ENCODE measurements around the gene TASP1. TPM values are rescaled to one million over a fixed set of nuclear protein-coding genes. Genes with fewer than 3 reads are reported as not detected.

TASP1 gene
- total and polyA plus RNA-seq, 2 donors (not counting 3 experiments of a cell fraction or from before 2014, with no cell fraction given): 3.5 to 8.9 TPM

DNA sequence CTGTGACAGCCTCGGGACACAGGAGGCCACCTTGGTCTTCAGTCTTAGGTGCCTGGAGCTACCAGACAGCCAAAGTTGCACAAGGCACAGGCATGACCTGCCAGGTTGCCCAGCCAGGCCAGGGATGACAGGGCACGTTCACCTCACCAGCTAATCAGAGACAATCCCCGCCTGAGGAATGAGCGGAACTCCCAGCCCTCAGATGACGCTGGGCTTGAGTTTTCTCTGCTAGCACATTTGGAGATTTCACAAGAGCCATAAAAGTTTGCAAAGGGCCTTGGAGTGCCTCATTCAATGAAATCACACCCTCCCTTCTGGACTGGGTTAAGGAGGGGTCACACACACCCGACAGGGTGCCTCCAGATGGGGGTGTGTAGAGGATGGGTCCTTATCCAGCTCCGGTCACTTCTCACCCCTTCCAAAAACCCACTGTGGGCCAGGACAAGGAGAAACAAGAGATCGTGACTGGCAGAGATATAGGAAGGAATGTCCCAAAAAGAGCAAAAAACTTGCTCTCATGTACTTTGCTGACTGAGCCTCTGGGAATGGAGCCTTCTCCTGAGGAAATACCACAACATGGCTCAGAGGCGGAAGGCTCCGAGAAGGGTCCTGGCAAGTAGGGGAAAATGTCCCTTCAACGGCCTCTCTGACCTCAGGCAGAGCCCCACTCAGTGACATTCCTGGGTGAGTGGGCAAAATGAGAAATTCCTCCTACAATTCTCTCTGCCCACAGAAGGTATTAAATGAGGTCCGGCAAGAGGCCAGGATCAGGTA lies 296.1 kb downstream of the TASP1 start:
- POLR2A ChIA-PET: no interaction called here
- no peak overlapping the region for H3K4me3 ChIP-seq (replicated peaks in 1 of 3; ENCODE audit: insufficient read depth in 1 of 3, low read depth in 1 of 3, low read length in 3 of 3)

GRCh38 chr20:13341737-13342393 lies 296.9 kb downstream of the TASP1 start:
- FAIRE-seq (no peak), DNase-seq (ENCODE audit: low read depth, low spot score) (no peak)
- Histone ChIP-seq H3K27ac (ENCODE audit: insufficient read depth, low read depth, low read length) (no peak overlapping the region), H3K9me3 (replicated peaks; ENCODE audit: control insufficient read depth, insufficient read depth, low read length) (no peaks in the 10 kb centered on the region), H3K9me1 (replicated peaks; ENCODE audit: control insufficient read depth, extremely low read depth, insufficient read depth, low read length) (no peaks in the 10 kb centered on the region), H3K4me2 (ENCODE audit: insufficient read depth, low read length) (no peak overlapping the region), H3K9ac (replicated peaks; ENCODE audit: extremely low read depth, insufficient read depth, low read length) (no peak overlapping the region), H3K79me2 (ENCODE audit: control insufficient read depth, insufficient read depth, low read length) (no peaks in the 10 kb centered on the region), H4K20me1 (replicated peaks; ENCODE audit: control insufficient read depth, extremely low read depth, insufficient read depth, low read length) (no peaks in the 10 kb centered on the region), H3K4me1 (ENCODE audit: control insufficient read depth, extremely low read depth, insufficient read depth, low read length) (no peaks in the 10 kb centered on the region), H3K4me3 (replicated peaks in 1 of 3; ENCODE audit: insufficient read depth in 1 of 3, low read depth in 1 of 3, low read length in 3 of 3) (no peak overlapping the region), H2AFZ (ENCODE audit: low read depth, low read length) (no peak overlapping the region), H3K36me3 (ENCODE audit: control insufficient read depth in 2 of 2, extremely low read depth in 1 of 2, insufficient read depth in 2 of 2, low read length in 2 of 2) (no peaks in the 10 kb centered on the region), H3K27me3 (ENCODE audit: control insufficient read depth in 2 of 2, insufficient read depth in 2 of 2, low read length in 2 of 2) (peaks cover 0 to 4% of the 10 kb centered on the region in 2 experiments)
- TF ChIP-seq JUN (IDR thresholded peaks at IDR 0.05; ENCODE audit: borderline replicate concordance, insufficient read depth, insufficient read length, low read depth) (no peak), POLR2AphosphoS5 (IDR thresholded peaks at IDR 0.05; ENCODE audit: insufficient read depth, low read depth, low read length) (no peak), GATA2 (IDR thresholded peaks at IDR 0.05; ENCODE audit: insufficient read depth, insufficient read length, low read depth, low read length) (no peak), MAX (IDR thresholded peaks at IDR 0.05; ENCODE audit: insufficient read depth, insufficient read length) (no peak), POLR2A (IDR thresholded peaks at IDR 0.05; ENCODE audit: low read depth, low read length) (no peak), CTCF (IDR thresholded peaks at IDR 0.05; ENCODE audit: extremely low read depth in 1 of 2, insufficient read depth in 1 of 2, low read depth in 1 of 2, low read length in 2 of 2) (no peak), MYC (IDR thresholded peaks at IDR 0.05; ENCODE audit: low read depth, low read length) (no peak), FOS (IDR thresholded peaks at IDR 0.05; ENCODE audit: borderline replicate concordance, insufficient read depth, low read length) (no peak), EZH2 (IDR thresholded peaks at IDR 0.05; ENCODE audit: borderline replicate concordance, low read depth, low read length, severe bottlenecking) (no peak)
- dilution Hi-C loops (cut with MboI; ENCODE audit: extremely low pct_ligation_motif_present, low sequenced_read_pairs) (no loop called here), intact Hi-C loops (cut with micrococcal nuclease) (no loop called here)
- no TSS peak for BruUV-seq (replicated peaks)
- CTCF ChIA-PET: interaction anchor here (1.3 kb wide), 1 partner anchor 18 kb away, joined by 4 read pairs; no protein-coding TSS in a partner anchor
- POLR2A ChIA-PET: no interaction called here

More for the DNA sequence above, 296.1 kb downstream of the TASP1 start:
- no peak overlapping the region for H3K4me2 ChIP-seq (ENCODE audit: insufficient read depth, low read length)
- TF ChIP-seq MAX (IDR thresholded peaks at IDR 0.05; ENCODE audit: insufficient read depth, insufficient read length): no peak
- TF ChIP-seq FOS (IDR thresholded peaks at IDR 0.05; ENCODE audit: borderline replicate concordance, insufficient read depth, low read length): no peak
- peaks cover 0 to 4% of the 10 kb centered on the region in 2 experiments for H3K27me3 ChIP-seq (ENCODE audit: control insufficient read depth in 2 of 2, insufficient read depth in 2 of 2, low read length in 2 of 2)
- DNase-seq (ENCODE audit: low read depth, low spot score): no peak
- H3K36me3 ChIP-seq (ENCODE audit: control insufficient read depth in 2 of 2, extremely low read depth in 1 of 2, insufficient read depth in 2 of 2, low read length in 2 of 2): no peaks in the 10 kb centered on the region
- dilution Hi-C loops (cut with MboI; ENCODE audit: extremely low pct_ligation_motif_present, low sequenced_read_pairs): no loop called here
- H2AFZ ChIP-seq (ENCODE audit: low read depth, low read length): no peak overlapping the region
- no TSS peak for BruUV-seq (replicated peaks)
- H3K9me1 ChIP-seq (replicated peaks; ENCODE audit: control insufficient read depth, extremely low read depth, insufficient read depth, low read length): no peaks in the 10 kb centered on the region
- no peak for FAIRE-seq
- H3K9me3 ChIP-seq (replicated peaks; ENCODE audit: control insufficient read depth, insufficient read depth, low read length): no peaks in the 10 kb centered on the region
- H3K9ac ChIP-seq (replicated peaks; ENCODE audit: extremely low read depth, insufficient read depth, low read length): no peak overlapping the region
- H3K27ac ChIP-seq (ENCODE audit: insufficient read depth, low read depth, low read length): no peak overlapping the region
- CTCF ChIA-PET: interaction anchor here (1.3 kb wide), 1 partner anchor 18 kb away, joined by 4 read pairs; no protein-coding TSS in a partner anchor
- no peaks in the 10 kb centered on the region for H3K79me2 ChIP-seq (ENCODE audit: control insufficient read depth, insufficient read depth, low read length)
- no peaks in the 10 kb centered on the region for H3K4me1 ChIP-seq (ENCODE audit: control insufficient read depth, extremely low read depth, insufficient read depth, low read length)
- H4K20me1 ChIP-seq (replicated peaks; ENCODE audit: control insufficient read depth, extremely low read depth, insufficient read depth, low read length): no peaks in the 10 kb centered on the region
- intact Hi-C loops (cut with micrococcal nuclease): no loop called here

Measured in endothelial cell of umbilical vein (primary cell).